Astrocyte of the hippocampus (primary cell): ENCODE measurements around the gene SCYL1.

Experiments
- DNase-seq: peaks from one replicate; pipeline ENCODE4 v3.0.0; 2011; ENCODE audit warnings: low read depth, low spot score

Gene SCYL1

GRCh38 chr11:65569164-65569972 lies 44.5 kb downstream of the SCYL1 start:
- no peak for DNase-seq

- peak; percentile 100 for DNase-seq
Observed at GRCh38 chr11:65569973-65570918, 45.4 kb downstream of the SCYL1 start, which contains the start of gene ZNRD2. ZNRD2 (plus strand) TSS chr11:65570477; CDS start chr11:65570492, 15 bp downstream.

GRCh38 chr11:65571420-65571819 lies 46.5 kb downstream of the SCYL1 start:
- no peak for DNase-seq

GRCh38 chr11:65571940-65572339 lies 47.1 kb downstream of the SCYL1 start:
- DNase-seq = peak; percentile 70

- peak; percentile 94 for DNase-seq
Observed at GRCh38 chr11:65572356-65573051, 47.6 kb downstream of the SCYL1 start, which contains the start of gene FAM89B. FAM89B (plus strand) TSS chr11:65572538; CDS start chr11:65572670, 132 bp downstream.

- DNase-seq = no peak
Observed at GRCh38 chr11:65573391-65574079, 48.7 kb downstream of the SCYL1 start.

GRCh38 chr11:65574109-65574810 lies 49.4 kb downstream of the SCYL1 start:
- DNase-seq = peak; percentile 98

DNA sequence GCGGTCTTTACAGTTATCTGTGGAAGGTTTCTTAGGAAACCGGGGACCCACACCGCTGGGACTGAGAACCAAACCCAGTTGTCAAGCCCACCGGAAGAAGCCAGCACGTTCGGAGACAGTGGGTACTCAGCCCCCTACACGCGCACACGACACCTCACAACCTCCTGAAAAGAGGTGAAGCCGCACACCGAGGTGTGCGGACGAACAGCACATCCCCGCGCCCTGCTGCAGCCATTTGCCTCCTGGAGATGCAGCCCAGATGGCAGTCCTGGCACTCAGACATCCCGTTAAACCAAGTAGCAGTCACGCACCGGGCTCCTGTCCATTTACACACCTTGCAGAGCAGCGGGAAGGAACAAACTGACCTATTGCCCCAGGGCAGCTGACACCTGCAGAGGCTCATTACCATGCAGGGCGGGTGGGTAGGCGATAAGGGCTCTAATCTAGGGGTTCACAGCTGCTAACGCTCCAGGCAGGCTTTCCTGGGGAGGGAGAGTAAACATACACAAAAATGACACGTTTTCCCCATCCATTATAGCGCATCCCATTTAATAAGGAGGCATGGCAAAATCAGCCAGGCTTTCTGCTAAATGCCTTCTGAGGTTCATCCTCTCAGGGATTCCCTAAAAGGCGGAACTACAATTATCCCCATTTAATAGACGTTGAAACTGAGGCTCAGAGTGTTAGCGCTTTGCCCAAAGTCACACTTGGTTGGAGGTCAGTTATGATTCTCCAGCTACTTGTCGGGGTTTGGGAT lies 50.1 kb downstream of the SCYL1 start:
- peak; percentile 50 for DNase-seq

DNA sequence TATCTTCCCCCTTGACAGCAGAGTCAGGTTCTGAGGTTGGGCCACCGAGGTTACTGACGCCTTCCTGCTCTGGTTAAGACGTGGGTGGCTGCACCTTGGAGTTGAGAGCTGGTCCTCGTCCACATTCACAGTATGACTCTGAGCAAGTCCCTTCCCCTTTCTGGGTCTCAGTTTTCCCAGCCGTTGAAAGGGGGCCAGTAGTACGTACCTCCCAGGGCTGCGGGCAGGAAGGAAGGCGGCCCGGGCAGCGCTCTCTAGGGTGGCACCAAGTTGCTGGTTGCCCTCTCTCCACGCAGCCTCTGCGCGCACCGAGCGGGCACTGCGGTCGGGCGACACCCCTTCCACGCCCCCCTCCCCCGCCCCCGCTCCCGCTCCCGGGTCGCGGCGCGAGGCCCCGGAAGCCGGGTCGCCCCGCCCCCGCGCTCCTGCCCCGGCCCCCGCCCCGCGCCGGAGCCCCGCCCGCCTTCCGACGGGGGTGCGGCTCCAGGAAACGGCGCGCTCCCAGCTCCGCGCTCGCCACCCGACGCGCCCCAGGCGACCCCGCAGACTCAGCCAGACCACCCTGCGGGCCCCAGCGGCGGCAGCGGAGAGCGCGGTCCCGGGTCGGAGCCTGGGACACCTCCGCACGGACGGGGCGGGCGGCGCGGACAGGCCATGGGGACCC lies 50.8 kb downstream of the SCYL1 start, which contains the start of gene EHBP1L1:
TSS of gene EHBP1L1 (plus strand) at position 486 of the 664 bp plus-strand sequence. CDS start 250 bp downstream, outside the sequence.
- DNase-seq = peak; percentile 65

DNA sequence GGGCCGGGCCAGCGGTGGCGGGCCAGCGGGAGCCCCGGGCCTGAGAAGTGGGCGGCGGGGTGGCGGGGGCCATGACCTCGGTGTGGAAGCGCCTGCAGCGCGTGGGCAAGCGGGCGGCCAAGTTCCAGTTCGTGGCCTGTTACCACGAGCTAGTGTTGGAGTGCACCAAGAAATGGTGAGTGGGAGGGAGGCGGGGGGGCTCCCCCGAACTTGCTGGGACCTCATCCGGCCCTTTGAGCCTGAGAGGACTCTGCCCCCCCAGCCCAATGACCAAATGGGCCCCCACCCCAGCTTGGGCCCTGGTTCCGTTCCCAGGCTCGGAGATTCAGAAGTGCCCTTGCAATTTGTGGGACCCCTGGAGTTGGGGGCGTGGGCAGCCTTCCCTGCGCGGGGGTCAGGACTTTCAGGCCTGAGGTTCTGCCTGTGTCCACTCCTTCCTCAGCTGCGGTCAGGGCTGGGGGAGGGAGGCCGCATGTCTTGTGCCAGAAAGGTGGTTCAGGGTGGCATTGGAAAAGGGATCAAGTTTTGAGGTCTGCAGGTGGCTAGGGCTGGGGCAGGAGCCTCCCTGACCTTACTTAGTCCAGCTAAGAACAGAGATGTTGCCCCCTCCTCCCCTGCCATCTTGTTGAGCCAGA lies 51.5 kb downstream of the SCYL1 start:
- DNase-seq = no peak

GRCh38 chr11:65576867-65577755 lies 52.2 kb downstream of the SCYL1 start:
- peak; percentile 84 for DNase-seq

GRCh38 chr11:65577756-65578109 lies 52.9 kb downstream of the SCYL1 start:
- DNase-seq = no peak

- no peak for DNase-seq
Observed at GRCh38 chr11:65578134-65578533, 53.3 kb downstream of the SCYL1 start.

GRCh38 chr11:65578667-65579066 lies 53.8 kb downstream of the SCYL1 start:
- no peak for DNase-seq

DNA sequence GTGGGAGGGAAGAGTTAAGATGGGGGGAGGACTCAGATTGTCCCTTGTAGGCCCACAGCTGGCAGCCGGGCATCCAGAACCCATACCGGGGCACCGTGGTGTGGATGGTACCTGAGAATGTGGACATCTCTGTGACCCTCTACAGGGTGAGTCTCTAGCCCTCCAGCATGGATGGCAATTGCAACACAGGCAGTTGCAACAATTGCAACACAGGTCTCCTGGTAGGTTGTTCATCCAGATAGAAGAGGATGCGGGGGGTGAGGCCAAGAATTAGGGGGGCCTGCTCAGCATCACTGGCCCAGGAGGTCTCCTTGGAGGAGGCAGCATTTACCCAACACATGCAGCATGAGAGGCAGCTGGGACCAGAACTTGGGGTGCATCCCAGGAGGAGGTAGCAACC lies 54.4 kb downstream of the SCYL1 start:
- no peak for DNase-seq

GRCh38 chr11:65580031-65580692 lies 55.3 kb downstream of the SCYL1 start:
- DNase-seq = no peak

DNA sequence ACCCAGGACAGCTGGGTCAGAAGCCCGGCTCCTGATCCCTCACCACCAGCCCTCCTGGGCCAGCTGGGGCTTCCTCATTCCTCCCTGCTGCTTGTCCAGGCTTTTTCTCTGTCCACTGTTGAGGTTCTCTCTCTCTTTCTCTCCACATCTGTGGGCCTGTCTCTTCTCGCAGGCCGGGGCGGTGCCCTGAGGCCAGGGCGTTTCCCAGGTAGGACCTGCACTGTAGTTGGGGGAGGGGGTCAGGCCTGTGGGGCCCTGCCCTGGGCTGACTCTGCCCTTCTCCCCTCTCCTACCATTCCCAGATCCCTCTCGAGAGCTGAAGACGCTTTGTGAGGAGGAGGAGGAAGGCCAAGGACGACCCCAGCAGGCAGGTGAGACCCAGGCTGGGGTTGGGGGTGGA lies 55.9 kb downstream of the SCYL1 start:
- DNase-seq = no peak
